Lower leg skin (tissue), 3 donors: ENCODE measurements around the gene TEAD3.

Source experiments
- POLR2A ChIP-seq, 2 donors: fragments of 450-650 bp; IDR thresholded peaks; one replicate each; pipeline ENCODE4 v1.6.1; 2016 to 2017; ENCODE audit warnings: antibody characterized with exemption in 2 of 2, mild to moderate bottlenecking in 1 of 2, moderate library complexity in 1 of 2
- TF ChIP-seq, protein P1 (sequence below), 3 donors: fragments of 450-650 bp; IDR thresholded peaks; one replicate each; pipeline ENCODE4 v1.5.1; 2016; ENCODE audit warnings: antibody characterized with exemption in 3 of 3, mild to moderate bottlenecking in 3 of 3, moderate library complexity in 2 of 3

- TF ChIP-seq, protein P1, sequence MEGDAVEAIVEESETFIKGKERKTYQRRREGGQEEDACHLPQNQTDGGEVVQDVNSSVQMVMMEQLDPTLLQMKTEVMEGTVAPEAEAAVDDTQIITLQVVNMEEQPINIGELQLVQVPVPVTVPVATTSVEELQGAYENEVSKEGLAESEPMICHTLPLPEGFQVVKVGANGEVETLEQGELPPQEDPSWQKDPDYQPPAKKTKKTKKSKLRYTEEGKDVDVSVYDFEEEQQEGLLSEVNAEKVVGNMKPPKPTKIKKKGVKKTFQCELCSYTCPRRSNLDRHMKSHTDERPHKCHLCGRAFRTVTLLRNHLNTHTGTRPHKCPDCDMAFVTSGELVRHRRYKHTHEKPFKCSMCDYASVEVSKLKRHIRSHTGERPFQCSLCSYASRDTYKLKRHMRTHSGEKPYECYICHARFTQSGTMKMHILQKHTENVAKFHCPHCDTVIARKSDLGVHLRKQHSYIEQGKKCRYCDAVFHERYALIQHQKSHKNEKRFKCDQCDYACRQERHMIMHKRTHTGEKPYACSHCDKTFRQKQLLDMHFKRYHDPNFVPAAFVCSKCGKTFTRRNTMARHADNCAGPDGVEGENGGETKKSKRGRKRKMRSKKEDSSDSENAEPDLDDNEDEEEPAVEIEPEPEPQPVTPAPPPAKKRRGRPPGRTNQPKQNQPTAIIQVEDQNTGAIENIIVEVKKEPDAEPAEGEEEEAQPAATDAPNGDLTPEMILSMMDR (IDR thresholded peaks at IDR 0.05) = no peak
- no peak for TF ChIP-seq POLR2A (IDR thresholded peaks at IDR 0.05)
Observed at GRCh38 chr6:35514587-35514986, 17.7 kb upstream of the TEAD3 start.
